HCT116 (cell line): Measurements from ENCODE around the gene ERMP1. TPM values are rescaled to one million over a fixed set of nuclear protein-coding genes. Genes with fewer than 3 reads are reported as not detected.

ENCODE experiments used
- ATAC-seq: fragments of 200-7000 bp; cut with Tn5 transposase; 2 replicates; pipeline ENCODE4 v1.9.1; 2020; ENCODE audit warnings: mild to moderate bottlenecking, moderate library complexity
- BruUV-seq: library from RNA; stranded (reverse); fragments of 400-500 nt; replicated peaks from 2 replicates; lab custom pipeline; 2021; lab: Mats Ljungman, UMichigan
- CTCF ChIA-PET: fragments of 300-600 bp; sonication (Branson Sonifier 250); formaldehyde crosslinking; loops from one replicate; lab custom pipeline; 2021; ENCODE audit warnings: antibody characterized with exemption; lab: Charles Lee
- POLR2A ChIA-PET: fragments of 300-600, 350-600 bp; sonication (Branson Sonifier 250); formaldehyde crosslinking; loops from one replicate; lab custom pipeline; 2021; ENCODE audit warnings: antibody characterized with exemption; lab: Charles Lee
- RAD21 ChIA-PET, 2 experiments: fragments of 300-600 bp; sonication (Branson Sonifier 250); formaldehyde crosslinking; loops; one replicate each; lab custom pipeline; 2023; ENCODE audit warnings: low total read pairs in 2 of 2; ENCODE audit not compliant: uncharacterized antibody in 2 of 2, unreplicated experiment in 2 of 2, low non-redundant PET in 1 of 2; lab: Charles Lee
- DNase-seq: peaks from one replicate; pipeline ENCODE4 v3.0.0-alpha.2; 2010; ENCODE audit warnings: low read depth, low spot score
- H2AFZ ChIP-seq: fragments of 200-600 bp; shearing (Covaris generic), sonication (generic); 2 replicates; pipeline ENCODE4 v1.6.1; 2017; ENCODE audit warnings: low read depth, mixed run types, mixed read lengths, antibody characterized with exemption, low read length; ENCODE audit not compliant: poor library complexity, severe bottlenecking
- H3K27ac ChIP-seq: 2 replicates; pipeline ENCODE4 v1.5.1; 2012; ENCODE audit warnings: low read depth, low read length
- H3K27me3 ChIP-seq: fragments of 200-600 bp; sonication (generic); 2 replicates; pipeline ENCODE4 v1.6.1; 2016; ENCODE audit warnings: mixed run types, low read length, mixed read lengths; ENCODE audit not compliant: insufficient read depth
- H3K36me3 ChIP-seq, 2 experiments: fragments of 200-500 bp in 1 of 2; fragments of 200-600 bp in 1 of 2; sonication (Bioruptor generic) in 1 of 2; sonication (generic) in 1 of 2; 2 replicates each; pipeline versions ENCODE4 v1.5.1 to v1.6.1; 2014 to 2016; ENCODE audit warnings: low read length in 2 of 2, inconsistent platforms in 1 of 2, mixed read lengths in 1 of 2, mixed run types in 1 of 2; ENCODE audit not compliant: insufficient read depth in 2 of 2, control insufficient read depth in 1 of 2
- H3K4me1 ChIP-seq, 2 experiments: fragments of 200-600 bp in 1 of 2; sonication (generic) in 1 of 2; 2 replicates each; pipeline versions ENCODE4 v1.5.1 to v1.6.1; 2012 to 2017; ENCODE audit warnings: low read length in 2 of 2, inconsistent platforms in 1 of 2, mild to moderate bottlenecking in 1 of 2, mixed read lengths in 1 of 2, mixed run types in 1 of 2, moderate library complexity in 1 of 2; ENCODE audit not compliant: insufficient read depth in 2 of 2, control insufficient read depth in 1 of 2
- H3K4me2 ChIP-seq: fragments of 200-600 bp; sonication (generic); 2 replicates; pipeline ENCODE4 v1.6.1; 2017; ENCODE audit warnings: mixed run types, low read length, mixed read lengths
- H3K4me3 ChIP-seq, 2 experiments: fragments of 200-600 bp in 1 of 2; sonication (generic) in 1 of 2; replicated peaks in 1 of 2; 2 replicates each; pipeline ENCODE4 v1.5.1; 2011 to 2016; ENCODE audit warnings: low read length in 2 of 2, control low read depth in 1 of 2, low read depth in 1 of 2, mild to moderate bottlenecking in 1 of 2, mixed read lengths in 1 of 2, mixed run types in 1 of 2
- H3K79me2 ChIP-seq: fragments of 200-600 bp; sonication (generic); 2 replicates; pipeline ENCODE4 v1.6.1; 2017; ENCODE audit warnings: mild to moderate bottlenecking, mixed run types, low read length, moderate library complexity, mixed read lengths; ENCODE audit not compliant: insufficient read depth
- H3K9ac ChIP-seq: fragments of 200-600 bp; sonication (generic); 2 replicates; pipeline ENCODE4 v1.6.1; 2016; ENCODE audit warnings: low read length, mixed read lengths
- H3K9me2 ChIP-seq: fragments of 200-600 bp; sonication (generic), shearing (Covaris generic); 2 replicates; pipeline ENCODE4 v1.6.1; 2017; ENCODE audit warnings: mixed run types, mild to moderate bottlenecking, moderate library complexity; ENCODE audit not compliant: insufficient read depth
- H3K9me3 ChIP-seq, 2 experiments: fragments of 200-500 bp in 1 of 2; fragments of 200-600 bp in 1 of 2; sonication (Bioruptor generic) in 1 of 2; sonication (generic) in 1 of 2; 2 replicates each; pipeline ENCODE4 v1.6.1; 2014 to 2017; ENCODE audit warnings: low read length in 2 of 2, mixed read lengths in 2 of 2, inconsistent platforms in 1 of 2, low read depth in 1 of 2, mild to moderate bottlenecking in 1 of 2, mixed run types in 1 of 2, moderate library complexity in 1 of 2; ENCODE audit not compliant: control insufficient read depth in 1 of 2, insufficient read depth in 1 of 2
- H4K20me1 ChIP-seq: fragments of 200-600 bp; sonication (generic), shearing (Covaris generic); 2 replicates; pipeline ENCODE4 v1.6.1; 2017; ENCODE audit warnings: mixed run types, mild to moderate bottlenecking, moderate library complexity; ENCODE audit not compliant: insufficient read depth
- CEBPB ChIP-seq: IDR thresholded peaks from 2 replicates; pipeline ENCODE4 v1.6.1; 2012; ENCODE audit warnings: low read depth
- EZH2 ChIP-seq: fragments of 200-600 bp; sonication (generic); IDR thresholded peaks from 2 replicates; pipeline ENCODE4 v1.6.1; 2017; ENCODE audit warnings: antibody characterized with exemption, mixed run types
- EZH2phosphoT487 ChIP-seq: fragments of 200-600 bp; IDR thresholded peaks from 2 replicates; pipeline ENCODE4 v1.6.1; 2018; ENCODE audit warnings: antibody characterized with exemption, borderline replicate concordance
- FOSL1 ChIP-seq: IDR thresholded peaks from 2 replicates; pipeline ENCODE4 v1.6.1; 2012; ENCODE audit warnings: low read depth
- JUND ChIP-seq: IDR thresholded peaks from 2 replicates; pipeline ENCODE4 v1.6.1; 2012
- POLR2A ChIP-seq: IDR thresholded peaks from 2 replicates; pipeline ENCODE4 v1.7.0; 2011; ENCODE audit warnings: borderline replicate concordance; ENCODE audit not compliant: insufficient read depth, insufficient read length; ENCODE audit errors: extremely low read depth
- POLR2AphosphoS5 ChIP-seq: IDR thresholded peaks from 2 replicates; pipeline ENCODE4 v1.6.1; 2011; ENCODE audit warnings: mild to moderate bottlenecking, low read depth, low read length, moderate library complexity
- RAD21 ChIP-seq: IDR thresholded peaks from 2 replicates; pipeline ENCODE4 v1.6.1; 2012; ENCODE audit warnings: low read depth, mild to moderate bottlenecking
- SIN3A ChIP-seq: IDR thresholded peaks from 2 replicates; pipeline ENCODE4 v1.6.1; 2012; ENCODE audit warnings: low read depth
- SP1 ChIP-seq: IDR thresholded peaks from 2 replicates; pipeline ENCODE4 v1.6.1; 2012; ENCODE audit warnings: low read depth
- TCF7L2 ChIP-seq: IDR thresholded peaks from 2 replicates; pipeline ENCODE4 v1.7.0; 2011; ENCODE audit warnings: borderline replicate concordance, inconsistent platforms; ENCODE audit not compliant: insufficient read depth, insufficient read length; ENCODE audit errors: extremely low read depth
- YY1 ChIP-seq: IDR thresholded peaks from 2 replicates; pipeline ENCODE4 v1.6.1; 2011; ENCODE audit warnings: low read length, low read depth, moderate library complexity, mild to moderate bottlenecking; ENCODE audit not compliant: insufficient replicate concordance; ENCODE audit errors: extremely low read depth
- ZNF274 ChIP-seq: fragments of 200-500 bp; sonication (Bioruptor generic); IDR thresholded peaks from 2 replicates; pipeline ENCODE4 v1.6.1; 2014; ENCODE audit warnings: mild to moderate bottlenecking, low read depth, low read length, inconsistent platforms
- intact Hi-C: fragments of 100-400 bp; cut with micrococcal nuclease; formaldehyde crosslinking; loops from 2 replicates; pipeline ENCODE4 v1.10.0; 2022
- total RNA-seq: library from RNA; stranded (reverse); gene quantifications from one replicate; pipeline ENCODE4 v1.2.1, GENCODE V29; 2021; ENCODE audit not compliant: unreplicated experiment
- TF ChIP-seq, protein P1 (sequence below): IDR thresholded peaks from 2 replicates; pipeline ENCODE4 v1.6.1; 2012
- TF ChIP-seq, protein P2 (sequence below), 3 experiments: fragments of 200-600 bp in 1 of 3; sonication (generic) in 1 of 3; IDR thresholded peaks in 2 of 3; conservative IDR thresholded peaks in 1 of 3; 2 replicates each; pipeline ENCODE4 v1.5.1; 2012 to 2017; ENCODE audit warnings: low read depth in 2 of 3, low read length in 2 of 3, antibody characterized with exemption in 1 of 3, borderline replicate concordance in 1 of 3, control low read depth in 1 of 3, mild to moderate bottlenecking in 1 of 3, mixed read lengths in 1 of 3, mixed run types in 1 of 3, moderate library complexity in 1 of 3; ENCODE audit not compliant: insufficient read depth in 1 of 3
- TF ChIP-seq, protein P3 (sequence below): IDR thresholded peaks from 2 replicates; pipeline ENCODE4 v1.6.1; 2012
- TF ChIP-seq, protein P4 (sequence below): IDR thresholded peaks from 2 replicates; pipeline ENCODE4 v1.6.1; 2012; ENCODE audit warnings: low read depth

The ERMP1 gene
- total RNA-seq, 1 experiment from 2014 or later = 29.9 TPM

GRCh38 chr9:5825895-5826622 lies 6.9 kb downstream of the ERMP1 start:
- Histone ChIP-seq H2AFZ (no peak overlapping the region), H3K9ac (no peak overlapping the region), H3K4me3 (no peak overlapping the region), H3K4me1 (no peaks in the 10 kb centered on the region), H4K20me1 (no peaks in the 10 kb centered on the region), H3K27me3 (no peaks in the 10 kb centered on the region), H3K27ac (no peak overlapping the region), H3K4me2 (no peak overlapping the region), H3K79me2 (peaks cover 22% of the 10 kb centered on the region), H3K9me3 (no peaks in the 10 kb centered on the region), H3K36me3 (peaks cover 21 to 23% of the 10 kb centered on the region in 2 experiments), H3K9me2 (no peaks in the 10 kb centered on the region)
- ChIA-PET POLR2A (no interaction called here), RAD21 (no interaction called here), CTCF (no interaction called here)
- no TSS peak for BruUV-seq
- no peak for TF ChIP-seq EZH2
- no peak for TF ChIP-seq SP1
- no peak for TF ChIP-seq POLR2AphosphoS5
- no peak for TF ChIP-seq RAD21
- no peak for TF ChIP-seq SIN3A
- TF ChIP-seq POLR2A = no peak
- TF ChIP-seq, protein P1, sequence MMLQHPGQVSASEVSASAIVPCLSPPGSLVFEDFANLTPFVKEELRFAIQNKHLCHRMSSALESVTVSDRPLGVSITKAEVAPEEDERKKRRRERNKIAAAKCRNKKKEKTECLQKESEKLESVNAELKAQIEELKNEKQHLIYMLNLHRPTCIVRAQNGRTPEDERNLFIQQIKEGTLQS = no peak
- TF ChIP-seq JUND = no peak
- TF ChIP-seq YY1 = no peak
- TF ChIP-seq, protein P2, sequence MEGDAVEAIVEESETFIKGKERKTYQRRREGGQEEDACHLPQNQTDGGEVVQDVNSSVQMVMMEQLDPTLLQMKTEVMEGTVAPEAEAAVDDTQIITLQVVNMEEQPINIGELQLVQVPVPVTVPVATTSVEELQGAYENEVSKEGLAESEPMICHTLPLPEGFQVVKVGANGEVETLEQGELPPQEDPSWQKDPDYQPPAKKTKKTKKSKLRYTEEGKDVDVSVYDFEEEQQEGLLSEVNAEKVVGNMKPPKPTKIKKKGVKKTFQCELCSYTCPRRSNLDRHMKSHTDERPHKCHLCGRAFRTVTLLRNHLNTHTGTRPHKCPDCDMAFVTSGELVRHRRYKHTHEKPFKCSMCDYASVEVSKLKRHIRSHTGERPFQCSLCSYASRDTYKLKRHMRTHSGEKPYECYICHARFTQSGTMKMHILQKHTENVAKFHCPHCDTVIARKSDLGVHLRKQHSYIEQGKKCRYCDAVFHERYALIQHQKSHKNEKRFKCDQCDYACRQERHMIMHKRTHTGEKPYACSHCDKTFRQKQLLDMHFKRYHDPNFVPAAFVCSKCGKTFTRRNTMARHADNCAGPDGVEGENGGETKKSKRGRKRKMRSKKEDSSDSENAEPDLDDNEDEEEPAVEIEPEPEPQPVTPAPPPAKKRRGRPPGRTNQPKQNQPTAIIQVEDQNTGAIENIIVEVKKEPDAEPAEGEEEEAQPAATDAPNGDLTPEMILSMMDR (IDR thresholded peaks at IDR 0.05 in 2 of 3, conservative IDR thresholded peaks at IDR 0.05 in 1 of 3; ENCODE audit: borderline replicate concordance in 1 of 3, insufficient read depth in 1 of 3, low read depth in 2 of 3, low read length in 2 of 3) = no peak
- TF ChIP-seq ZNF274 = no peak
- TF ChIP-seq TCF7L2 = no peak
- TF ChIP-seq, protein P3, sequence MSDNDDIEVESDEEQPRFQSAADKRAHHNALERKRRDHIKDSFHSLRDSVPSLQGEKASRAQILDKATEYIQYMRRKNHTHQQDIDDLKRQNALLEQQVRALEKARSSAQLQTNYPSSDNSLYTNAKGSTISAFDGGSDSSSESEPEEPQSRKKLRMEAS = no peak
- TF ChIP-seq EZH2phosphoT487 = no peak
- TF ChIP-seq CEBPB = no peak
- no peak for TF ChIP-seq FOSL1
- TF ChIP-seq, protein P4, sequence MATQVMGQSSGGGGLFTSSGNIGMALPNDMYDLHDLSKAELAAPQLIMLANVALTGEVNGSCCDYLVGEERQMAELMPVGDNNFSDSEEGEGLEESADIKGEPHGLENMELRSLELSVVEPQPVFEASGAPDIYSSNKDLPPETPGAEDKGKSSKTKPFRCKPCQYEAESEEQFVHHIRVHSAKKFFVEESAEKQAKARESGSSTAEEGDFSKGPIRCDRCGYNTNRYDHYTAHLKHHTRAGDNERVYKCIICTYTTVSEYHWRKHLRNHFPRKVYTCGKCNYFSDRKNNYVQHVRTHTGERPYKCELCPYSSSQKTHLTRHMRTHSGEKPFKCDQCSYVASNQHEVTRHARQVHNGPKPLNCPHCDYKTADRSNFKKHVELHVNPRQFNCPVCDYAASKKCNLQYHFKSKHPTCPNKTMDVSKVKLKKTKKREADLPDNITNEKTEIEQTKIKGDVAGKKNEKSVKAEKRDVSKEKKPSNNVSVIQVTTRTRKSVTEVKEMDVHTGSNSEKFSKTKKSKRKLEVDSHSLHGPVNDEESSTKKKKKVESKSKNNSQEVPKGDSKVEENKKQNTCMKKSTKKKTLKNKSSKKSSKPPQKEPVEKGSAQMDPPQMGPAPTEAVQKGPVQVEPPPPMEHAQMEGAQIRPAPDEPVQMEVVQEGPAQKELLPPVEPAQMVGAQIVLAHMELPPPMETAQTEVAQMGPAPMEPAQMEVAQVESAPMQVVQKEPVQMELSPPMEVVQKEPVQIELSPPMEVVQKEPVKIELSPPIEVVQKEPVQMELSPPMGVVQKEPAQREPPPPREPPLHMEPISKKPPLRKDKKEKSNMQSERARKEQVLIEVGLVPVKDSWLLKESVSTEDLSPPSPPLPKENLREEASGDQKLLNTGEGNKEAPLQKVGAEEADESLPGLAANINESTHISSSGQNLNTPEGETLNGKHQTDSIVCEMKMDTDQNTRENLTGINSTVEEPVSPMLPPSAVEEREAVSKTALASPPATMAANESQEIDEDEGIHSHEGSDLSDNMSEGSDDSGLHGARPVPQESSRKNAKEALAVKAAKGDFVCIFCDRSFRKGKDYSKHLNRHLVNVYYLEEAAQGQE = no peak
- intact Hi-C loops = no loop called here
- DNase-seq = no peak
- ATAC-seq = no peak
